GM12801 (cell line): ENCODE data around the gene OOSP3.

Experiments used
- TF ChIP-seq, protein P1 (sequence below): IDR thresholded peaks from one replicate; pipeline ENCODE4 v1.5.1; 2011; ENCODE audit warnings: control low read depth; ENCODE audit not compliant: insufficient read length; ENCODE audit errors: extremely low read depth

OOSP3 gene

GRCh38 chr11:59900366-59901126, 22.0 kb downstream of the OOSP3 start:
- TF ChIP-seq, protein P1, sequence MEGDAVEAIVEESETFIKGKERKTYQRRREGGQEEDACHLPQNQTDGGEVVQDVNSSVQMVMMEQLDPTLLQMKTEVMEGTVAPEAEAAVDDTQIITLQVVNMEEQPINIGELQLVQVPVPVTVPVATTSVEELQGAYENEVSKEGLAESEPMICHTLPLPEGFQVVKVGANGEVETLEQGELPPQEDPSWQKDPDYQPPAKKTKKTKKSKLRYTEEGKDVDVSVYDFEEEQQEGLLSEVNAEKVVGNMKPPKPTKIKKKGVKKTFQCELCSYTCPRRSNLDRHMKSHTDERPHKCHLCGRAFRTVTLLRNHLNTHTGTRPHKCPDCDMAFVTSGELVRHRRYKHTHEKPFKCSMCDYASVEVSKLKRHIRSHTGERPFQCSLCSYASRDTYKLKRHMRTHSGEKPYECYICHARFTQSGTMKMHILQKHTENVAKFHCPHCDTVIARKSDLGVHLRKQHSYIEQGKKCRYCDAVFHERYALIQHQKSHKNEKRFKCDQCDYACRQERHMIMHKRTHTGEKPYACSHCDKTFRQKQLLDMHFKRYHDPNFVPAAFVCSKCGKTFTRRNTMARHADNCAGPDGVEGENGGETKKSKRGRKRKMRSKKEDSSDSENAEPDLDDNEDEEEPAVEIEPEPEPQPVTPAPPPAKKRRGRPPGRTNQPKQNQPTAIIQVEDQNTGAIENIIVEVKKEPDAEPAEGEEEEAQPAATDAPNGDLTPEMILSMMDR, result no peak

DNA sequence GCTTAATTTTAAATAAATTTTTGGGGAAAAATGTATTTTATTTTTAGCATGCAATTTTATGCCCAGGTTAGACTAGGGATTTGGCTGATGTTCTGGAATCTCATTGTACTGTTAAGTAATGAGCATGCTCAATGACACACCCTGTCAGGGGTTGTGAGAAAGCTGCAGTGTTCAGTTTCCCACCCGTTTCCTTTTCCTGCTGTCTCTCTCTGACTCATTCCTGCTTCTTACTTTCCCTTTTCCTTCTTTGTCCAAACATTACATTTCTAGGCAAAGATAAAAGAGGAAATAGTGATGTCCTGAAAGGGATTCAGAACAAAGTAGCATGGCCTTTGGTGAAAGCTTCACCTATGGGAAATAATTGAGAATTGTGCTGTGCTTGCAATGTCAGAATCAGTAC, 22.7 kb downstream of the OOSP3 start:
- TF ChIP-seq, protein P1, result no peak

DNA sequence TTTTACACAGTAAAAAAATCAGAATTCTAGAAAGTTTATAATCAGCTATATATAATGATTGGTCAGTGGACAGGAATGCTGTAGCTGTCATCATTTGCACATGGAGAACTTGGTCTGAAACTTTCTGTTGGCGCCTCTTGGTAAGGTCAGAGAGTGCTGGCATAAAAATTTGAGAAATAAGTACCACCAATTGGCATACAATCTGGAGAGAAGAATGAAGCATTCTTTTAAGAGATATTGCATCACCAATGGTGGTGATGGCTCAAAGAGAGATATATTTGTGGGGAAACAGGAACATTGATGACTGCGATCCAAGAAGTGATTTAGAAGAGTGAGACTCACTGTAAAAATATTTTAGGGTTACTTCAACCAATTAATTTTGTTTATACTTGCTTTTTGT, 39.9 kb downstream of the OOSP3 start:
- TF ChIP-seq, protein P1, result no peak

- TF ChIP-seq, protein P1, result no peak
Measured at GRCh38 chr11:59918987-59919589, 40.5 kb downstream of the OOSP3 start.

DNA sequence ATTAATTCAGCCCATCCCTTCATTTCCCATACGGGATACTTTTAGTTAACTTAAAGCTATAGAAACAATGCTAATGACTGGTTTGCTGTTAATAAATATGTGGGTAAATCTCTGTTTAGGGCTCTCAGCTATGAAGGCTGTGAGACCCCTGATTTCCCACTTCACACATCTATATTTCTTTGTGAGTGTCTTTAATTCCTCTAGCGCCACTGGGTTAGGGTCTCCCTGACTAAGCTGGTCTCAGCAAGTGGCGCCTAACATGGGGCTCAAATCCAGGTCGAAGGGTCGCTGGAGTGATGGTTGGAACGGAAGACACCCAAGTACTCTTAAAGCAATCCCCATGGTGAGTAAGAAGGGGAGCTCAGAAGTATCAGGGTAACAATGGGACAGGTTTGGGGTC, 45.2 kb downstream of the OOSP3 start:
- TF ChIP-seq, protein P1, result no peak

DNA sequence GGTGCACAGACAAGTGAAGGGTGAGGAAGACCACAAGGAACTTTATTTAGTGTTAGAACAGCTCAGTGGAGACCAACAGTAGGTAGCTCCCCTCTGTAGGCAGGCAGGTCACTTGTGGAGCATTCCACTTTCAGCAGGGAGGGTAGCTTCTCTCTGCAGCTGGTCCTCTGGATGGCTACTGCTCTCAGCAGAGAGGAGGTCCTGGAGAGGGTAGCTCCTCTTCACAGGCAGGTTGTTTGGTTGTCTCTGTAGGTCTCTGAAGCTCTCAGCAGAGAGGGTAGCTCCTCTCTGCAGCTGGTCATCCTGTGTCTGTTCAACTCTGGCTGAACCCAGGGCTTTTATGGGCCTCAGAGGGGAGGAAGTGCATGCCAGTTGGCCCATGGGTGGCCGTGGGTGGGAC, 53.1 kb downstream of the OOSP3 start:
- TF ChIP-seq, protein P1, result no peak

DNA sequence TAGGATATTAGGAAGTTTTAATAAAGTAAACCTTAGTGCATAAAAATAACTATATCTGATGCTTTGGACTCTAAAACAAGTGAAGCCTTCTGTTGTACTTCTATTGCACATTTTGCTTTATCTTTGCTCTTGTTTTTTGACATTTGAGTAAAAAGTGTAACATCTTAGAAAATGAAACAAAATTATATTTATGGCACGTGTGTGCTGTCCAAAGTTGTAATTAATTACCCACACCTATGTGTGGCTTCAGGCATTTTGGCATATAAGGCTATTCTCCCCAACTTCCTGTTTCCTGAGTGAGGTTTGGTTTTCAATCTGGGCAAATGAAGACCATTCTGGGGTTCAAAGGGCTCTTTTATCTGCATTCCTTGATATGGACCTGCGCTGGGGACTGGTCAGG, 59.5 kb downstream of the OOSP3 start, which contains the start of gene OOSP1:
OOSP1 (plus strand) TSS at position 301 of the 400 bp plus-strand sequence; CDS start at position 324, 23 bp downstream.
- TF ChIP-seq, protein P1, result no peak
